Thyroid gland (tissue), 4 donors: Measurements from ENCODE around the gene MICAL3.

ENCODE experiments used
- POLR2A ChIP-seq, 2 donors: fragments of 450-650 bp; IDR thresholded peaks; one replicate each; pipeline ENCODE4 v1.6.1; 2017; ENCODE audit warnings: antibody characterized with exemption in 2 of 2, mild to moderate bottlenecking in 2 of 2, moderate library complexity in 1 of 2
- TF ChIP-seq, protein P1 (sequence below), 6 experiments: fragments of 200-600 bp in 3 of 6; fragments of 450-650 bp in 3 of 6; sonication (generic) in 3 of 6; IDR thresholded peaks; one replicate each; pipeline ENCODE4 v1.5.1; 2016 to 2019; ENCODE audit warnings: antibody characterized with exemption in 6 of 6, mild to moderate bottlenecking in 2 of 6, inconsistent platforms in 1 of 6, moderate library complexity in 1 of 6

DNA sequence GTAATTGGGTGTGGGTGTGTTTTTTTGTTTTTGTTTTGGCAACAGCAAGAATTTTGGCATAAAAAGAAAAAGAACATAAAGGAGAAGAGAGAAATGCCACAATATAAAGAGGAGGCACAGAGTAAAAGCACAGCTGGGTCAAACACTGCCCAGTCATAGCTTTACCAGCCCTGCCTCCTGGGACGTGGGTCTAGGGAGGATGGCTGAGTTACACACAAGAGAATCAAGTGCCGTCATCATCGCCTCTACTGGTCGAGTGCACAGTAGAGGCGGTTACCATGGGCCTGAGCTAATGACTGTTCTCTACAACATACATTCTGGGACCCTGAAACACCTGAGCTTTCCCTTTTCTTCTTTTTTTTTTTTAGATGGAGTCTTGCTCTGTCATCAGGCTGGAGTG is 162.5 kb downstream of the MICAL3 start:
- TF ChIP-seq, protein P1, sequence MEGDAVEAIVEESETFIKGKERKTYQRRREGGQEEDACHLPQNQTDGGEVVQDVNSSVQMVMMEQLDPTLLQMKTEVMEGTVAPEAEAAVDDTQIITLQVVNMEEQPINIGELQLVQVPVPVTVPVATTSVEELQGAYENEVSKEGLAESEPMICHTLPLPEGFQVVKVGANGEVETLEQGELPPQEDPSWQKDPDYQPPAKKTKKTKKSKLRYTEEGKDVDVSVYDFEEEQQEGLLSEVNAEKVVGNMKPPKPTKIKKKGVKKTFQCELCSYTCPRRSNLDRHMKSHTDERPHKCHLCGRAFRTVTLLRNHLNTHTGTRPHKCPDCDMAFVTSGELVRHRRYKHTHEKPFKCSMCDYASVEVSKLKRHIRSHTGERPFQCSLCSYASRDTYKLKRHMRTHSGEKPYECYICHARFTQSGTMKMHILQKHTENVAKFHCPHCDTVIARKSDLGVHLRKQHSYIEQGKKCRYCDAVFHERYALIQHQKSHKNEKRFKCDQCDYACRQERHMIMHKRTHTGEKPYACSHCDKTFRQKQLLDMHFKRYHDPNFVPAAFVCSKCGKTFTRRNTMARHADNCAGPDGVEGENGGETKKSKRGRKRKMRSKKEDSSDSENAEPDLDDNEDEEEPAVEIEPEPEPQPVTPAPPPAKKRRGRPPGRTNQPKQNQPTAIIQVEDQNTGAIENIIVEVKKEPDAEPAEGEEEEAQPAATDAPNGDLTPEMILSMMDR (IDR thresholded peaks at IDR 0.05) = no peak
- no peak for TF ChIP-seq POLR2A (IDR thresholded peaks at IDR 0.05)
